Erythroblast (primary cell): ENCODE measurements around the gene CLASP1.

Source experiments
- GATA1 ChIP-seq: IDR thresholded peaks from 2 replicates; pipeline ENCODE4 v1.6.1; 2011; ENCODE audit warnings: low read depth, mild to moderate bottlenecking, control low read depth, low read length, moderate library complexity
- POLR2A ChIP-seq: IDR thresholded peaks from 2 replicates; pipeline ENCODE4 v1.6.1; 2011; ENCODE audit warnings: mild to moderate bottlenecking, low read length

DNA sequence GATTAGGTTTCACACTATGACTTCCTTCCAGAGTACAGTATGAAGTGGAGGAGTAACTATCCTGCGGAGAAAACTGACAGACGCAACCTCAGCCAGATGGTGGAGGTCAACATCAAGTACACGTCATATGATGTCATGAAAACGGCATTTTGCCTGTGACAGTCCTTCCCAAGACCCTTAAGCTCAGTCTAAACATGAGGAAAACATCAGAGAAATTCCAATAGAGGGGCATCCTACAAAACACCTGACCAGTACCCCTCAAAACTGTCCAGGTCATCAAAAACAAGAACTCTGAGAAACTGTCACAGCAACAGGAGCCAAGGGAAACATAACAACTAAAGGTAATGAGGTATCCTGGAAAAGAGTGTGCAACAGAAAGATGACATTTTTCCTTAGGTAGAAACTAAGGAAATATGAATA is 116.9 kb downstream of the CLASP1 start:
- TF ChIP-seq POLR2A (no peak), GATA1 (no peak)
